ENCODE measurements around the gene UNC13A. TPM values are rescaled to one million over a fixed set of nuclear protein-coding genes. Genes with fewer than 3 reads are reported as not detected.
"Not testable (repeated sequence)": the region's sequence is repeated elsewhere in the genome, so short reads cannot be mapped to it uniquely, and the experiment has no call there.

The UNC13A gene
- total RNA-seq, 1 donor from 2014 or later, result 0.13 TPM

DNA sequence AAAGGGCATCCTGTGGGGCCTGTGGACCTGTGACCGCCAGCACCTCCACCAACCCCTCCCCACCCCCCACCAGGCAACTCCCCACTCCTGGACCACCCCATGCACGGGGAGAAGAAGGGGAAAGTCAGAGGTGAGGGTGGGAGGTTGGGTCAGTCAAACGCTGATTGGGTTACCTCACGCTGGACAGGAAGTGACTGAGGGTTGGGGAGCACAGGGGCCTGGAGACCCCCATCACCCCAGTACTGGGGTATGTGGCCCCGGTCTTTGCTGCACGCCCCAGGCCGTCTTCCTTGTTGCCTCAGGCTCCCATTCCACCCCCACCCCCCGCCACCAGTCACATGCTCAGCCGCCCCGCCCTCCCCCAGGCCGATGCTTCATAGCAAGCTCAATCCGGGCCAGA lies 73.7 kb downstream of the UNC13A start:
- intact Hi-C loops (cut with DNase I), result no loop called here
- ATAC-seq (no peak), DNase-seq (ENCODE audit: low spot score) (no peak)

DNA sequence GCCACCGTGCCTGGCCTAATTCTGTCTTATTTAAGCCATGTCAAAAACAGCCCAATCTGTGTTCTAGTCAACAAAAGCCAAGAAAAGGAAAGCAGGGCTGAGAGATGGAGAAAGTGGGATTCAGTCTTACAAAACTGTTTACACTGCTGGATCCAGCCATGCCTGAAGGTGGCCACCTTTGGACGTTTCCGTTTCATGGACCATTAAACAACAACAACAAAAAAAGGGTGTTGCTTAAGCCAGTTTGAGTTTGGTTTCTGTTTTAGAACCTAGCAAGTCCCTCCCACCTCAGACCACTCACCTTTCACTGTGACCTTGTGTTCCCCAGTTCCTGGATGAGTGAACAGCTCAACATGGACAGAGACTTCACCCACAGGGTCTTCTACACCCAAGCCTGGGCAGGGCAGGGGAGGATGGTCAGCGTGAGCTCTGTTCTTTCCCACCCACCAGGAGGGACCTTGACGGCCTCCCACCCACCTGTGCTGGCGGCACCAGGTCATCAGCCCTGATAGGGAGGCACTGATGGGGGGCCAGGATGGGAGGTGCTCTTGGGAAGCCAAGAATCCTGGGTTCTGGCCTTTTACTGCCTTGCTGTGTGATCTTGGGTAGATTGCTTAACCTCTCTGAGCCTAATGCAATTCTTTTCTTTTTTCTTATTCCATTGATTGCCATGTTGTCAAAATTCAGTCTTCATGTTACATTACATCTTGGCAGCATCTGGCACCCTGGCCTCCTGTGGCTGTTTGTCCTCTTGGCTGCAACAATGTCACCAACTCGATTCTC lies 76.5 kb downstream of the UNC13A start:
- no peak for DNase-seq (ENCODE audit: low spot score)
- no peak for ATAC-seq
- intact Hi-C loops (cut with DNase I), result no loop called here

- ATAC-seq, result no peak
- intact Hi-C loops (cut with DNase I), result no loop called here
These were observed 77.8 kb downstream of the UNC13A start for GRCh38 chr19:17610384-17610783.

DNA sequence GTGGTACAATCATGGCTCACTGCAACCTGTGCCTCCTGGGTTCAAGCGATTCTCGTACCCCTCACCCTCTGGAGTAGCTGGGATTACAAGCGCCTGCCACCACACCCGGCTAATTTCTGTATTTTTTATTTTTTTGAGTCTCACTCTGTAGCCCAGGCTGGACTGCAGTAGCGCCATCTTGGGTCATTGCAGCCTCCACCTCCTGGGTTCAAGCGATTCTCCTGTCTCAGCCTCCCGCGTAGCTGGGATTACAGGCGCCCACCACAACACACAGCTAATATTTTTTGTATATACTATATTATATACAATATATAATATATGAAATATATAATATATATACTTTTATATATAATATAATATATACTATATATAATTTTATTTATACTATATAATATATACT lies 80.2 kb downstream of the UNC13A start:
- ATAC-seq (no peak), DNase-seq (ENCODE audit: low spot score) (no peak)
- intact Hi-C loops (cut with DNase I), result no loop called here

More at GRCh38 chr19:17610384-17610783, 77.8 kb downstream of the UNC13A start:
- DNase-seq (ENCODE audit: low spot score), result no peak

- intact Hi-C loops (cut with DNase I), result no loop called here
- ATAC-seq (no peak), DNase-seq (ENCODE audit: low spot score) (no peak)
These were observed 81.5 kb downstream of the UNC13A start for GRCh38 chr19:17606590-17607185.

- intact Hi-C loops (cut with DNase I), result no loop called here
- ATAC-seq (peak; percentile 82), DNase-seq (ENCODE audit: low spot score) (peak; percentile 88)
These were observed 82.2 kb downstream of the UNC13A start for GRCh38 chr19:17605761-17606589.

DNA sequence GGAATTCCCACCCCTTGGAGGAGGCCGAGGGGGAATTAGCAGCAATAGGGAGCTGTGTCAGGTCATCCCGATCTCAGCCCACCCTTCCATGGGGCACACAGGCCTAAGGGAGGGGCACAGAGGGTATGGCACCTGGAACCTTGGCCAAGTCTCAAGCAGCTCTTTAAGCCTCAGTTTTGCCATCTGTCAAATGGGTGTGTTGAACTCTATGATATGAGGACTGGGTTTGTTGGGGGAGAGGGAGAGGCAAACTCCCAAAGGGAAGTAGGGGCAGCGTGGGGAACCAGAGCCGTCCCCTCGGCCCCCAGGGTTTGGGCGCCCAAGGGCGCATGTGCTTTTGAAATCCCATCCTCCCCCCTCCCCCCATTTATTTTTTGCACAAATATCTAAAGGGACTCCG lies 83.0 kb downstream of the UNC13A start:
- intact Hi-C loops (cut with DNase I), result no loop called here
- ATAC-seq (no peak), DNase-seq (ENCODE audit: low spot score) (no peak)

- DNase-seq (ENCODE audit: low spot score) (no peak), ATAC-seq (no peak)
These were observed 83.7 kb downstream of the UNC13A start for GRCh38 chr19:17604372-17605025.

GRCh38 chr19:17602872-17603510 lies 85.2 kb downstream of the UNC13A start:
- DNase-seq (ENCODE audit: low spot score) (no peak), ATAC-seq (no peak)
- intact Hi-C loops (cut with DNase I), result no loop called here

More at GRCh38 chr19:17604372-17605025, 83.7 kb downstream of the UNC13A start:
- intact Hi-C loops (cut with DNase I), result no loop called here

DNA sequence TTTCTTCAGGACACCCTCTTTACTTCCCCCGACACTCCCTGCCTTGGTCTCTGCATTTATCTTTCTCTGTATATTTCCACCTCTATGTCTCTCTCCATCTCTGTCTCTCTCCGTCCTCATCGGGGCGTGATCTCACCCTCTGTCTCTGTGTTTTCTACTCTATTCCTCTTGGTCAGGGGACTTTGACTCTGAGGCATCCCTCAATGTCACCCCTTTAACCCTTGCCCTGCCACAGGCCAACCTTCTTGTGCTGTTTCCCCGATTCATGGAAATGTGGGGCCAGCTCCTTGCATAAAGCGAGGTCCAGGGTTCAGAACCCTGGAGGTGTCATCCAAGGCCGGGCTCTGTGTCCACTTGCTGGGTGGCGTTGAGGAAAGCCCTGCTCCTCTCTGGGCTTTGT lies 85.9 kb downstream of the UNC13A start:
- intact Hi-C loops (cut with DNase I), result no loop called here
- DNase-seq (ENCODE audit: low spot score) (no peak), ATAC-seq (no peak)

DNA sequence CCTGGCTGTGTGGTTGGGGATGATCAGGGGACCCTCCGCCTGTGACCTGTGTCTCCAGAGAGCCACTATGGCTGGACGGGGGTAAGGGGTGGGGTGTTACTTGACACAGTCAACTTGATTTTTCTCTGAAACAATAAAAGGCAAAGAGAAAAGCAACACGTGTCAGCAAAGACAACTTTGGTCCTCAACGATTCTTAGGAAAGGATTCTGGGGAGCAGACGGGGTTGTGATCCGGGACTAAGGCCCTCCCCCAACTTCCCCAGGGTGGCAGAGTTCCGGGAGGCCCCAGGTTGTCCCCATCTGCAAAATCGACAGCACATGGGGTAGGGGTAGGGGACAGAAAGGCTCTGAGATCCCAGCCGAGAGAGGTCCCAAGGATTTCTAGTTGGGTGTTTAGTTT lies 86.5 kb downstream of the UNC13A start:
- ATAC-seq (no peak), DNase-seq (ENCODE audit: low spot score) (no peak)
- intact Hi-C loops (cut with DNase I), result no loop called here

DNA sequence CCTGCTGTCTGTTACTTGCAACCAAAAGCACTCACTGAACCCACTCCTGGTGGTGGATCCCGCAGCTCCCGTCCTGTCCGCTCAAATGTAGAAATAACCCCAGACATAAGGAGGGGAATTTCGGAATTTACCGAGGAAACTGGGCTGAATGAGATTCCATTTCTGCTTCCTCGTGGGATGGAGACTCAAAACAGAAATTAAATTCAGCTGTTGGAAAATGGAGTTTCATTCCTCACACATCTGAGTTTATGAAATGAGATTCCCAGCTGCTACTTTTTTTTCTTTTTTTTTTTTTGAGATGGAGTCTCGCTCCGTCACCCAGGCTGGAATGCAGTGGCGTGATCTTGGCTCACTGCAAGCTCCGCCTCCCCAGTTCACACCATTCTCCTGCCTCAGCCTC lies 88.4 kb downstream of the UNC13A start:
- no peak for DNase-seq (ENCODE audit: low spot score)
- no peak for ATAC-seq
- intact Hi-C loops (cut with DNase I), result no loop called here

DNA sequence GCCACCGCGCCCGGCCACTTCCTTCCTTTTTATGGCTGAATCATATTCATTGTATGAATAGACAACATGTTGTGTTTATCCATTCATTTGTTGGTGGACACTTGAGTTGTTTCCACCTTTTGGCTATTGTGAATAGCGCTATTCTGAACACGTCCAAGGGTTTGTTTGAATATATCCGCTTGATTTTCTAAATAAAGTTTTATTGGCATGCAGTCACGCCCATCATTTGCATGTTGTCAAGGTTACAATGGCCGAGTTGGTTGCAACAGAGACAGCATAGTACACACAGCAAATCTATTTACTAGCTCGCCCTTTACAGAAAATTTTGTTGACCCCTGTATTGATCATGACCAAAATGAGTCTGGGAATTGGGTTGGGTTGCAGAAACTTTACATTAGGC lies 89.2 kb downstream of the UNC13A start:
- DNase-seq (ENCODE audit: low spot score), result no peak
- intact Hi-C loops (cut with DNase I), result no loop called here
- ATAC-seq, result no peak

GRCh38 chr19:17598063-17598462 lies 90.1 kb downstream of the UNC13A start:
- DNase-seq (ENCODE audit: low spot score); intact Hi-C loops (cut with DNase I); ATAC-seq: not testable (repeated sequence)

GRCh38 chr19:17594296-17594695 lies 93.9 kb downstream of the UNC13A start:
- intact Hi-C loops (cut with DNase I); ATAC-seq; DNase-seq (ENCODE audit: low spot score): not testable (repeated sequence)

- no peak for DNase-seq (ENCODE audit: low spot score)
- intact Hi-C loops (cut with DNase I), result no loop called here
- no peak for ATAC-seq
These were observed 97.3 kb downstream of the UNC13A start for GRCh38 chr19:17590866-17591265.

- ATAC-seq; DNase-seq (ENCODE audit: low spot score); intact Hi-C loops (cut with DNase I): not testable (repeated sequence)
These were observed 102.8 kb downstream of the UNC13A start for GRCh38 chr19:17585395-17585794.

DNA sequence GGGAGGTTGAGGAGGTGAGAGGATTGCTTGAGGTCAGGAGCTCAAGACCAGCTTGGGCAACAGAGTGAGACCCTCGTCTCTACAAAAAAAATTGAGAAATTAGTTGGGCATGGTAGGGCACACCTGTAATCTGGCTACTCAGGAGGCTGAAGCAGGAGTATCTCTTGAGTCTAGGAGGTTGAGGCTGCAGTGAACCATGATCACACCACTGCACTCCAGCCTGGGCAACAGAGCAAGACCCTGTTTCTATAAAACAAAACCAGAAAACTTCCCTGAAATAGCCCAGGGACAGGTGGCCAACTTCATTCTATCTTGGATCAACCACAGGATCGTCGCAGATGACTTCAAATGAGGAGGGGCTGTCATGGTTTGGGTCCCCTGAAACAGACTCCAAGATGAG lies 104.0 kb downstream of the UNC13A start:
- ATAC-seq, result no peak
- intact Hi-C loops (cut with DNase I), result no loop called here

DNA sequence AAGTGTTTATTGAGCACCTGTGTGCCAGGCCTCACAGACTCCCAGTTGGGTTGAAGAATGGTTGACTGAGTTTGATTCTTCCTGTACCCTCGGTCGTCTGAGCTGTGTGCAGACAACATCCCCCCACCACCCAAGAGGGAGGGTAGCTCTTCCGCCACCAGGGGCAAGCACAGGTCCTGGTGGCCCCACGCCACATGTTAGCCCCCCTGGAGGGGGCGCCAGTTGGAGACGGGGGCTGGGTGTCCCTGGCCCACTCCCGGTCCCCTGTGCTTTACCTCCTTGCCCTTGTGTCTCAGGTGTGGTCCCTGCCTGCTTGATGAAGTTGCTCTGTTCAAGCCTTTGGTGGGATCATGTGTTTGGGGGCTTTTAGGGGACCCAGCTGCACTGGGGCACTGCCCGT lies 105.5 kb downstream of the UNC13A start:
- ATAC-seq, result no peak
- intact Hi-C loops (cut with DNase I), result no loop called here
- DNase-seq (ENCODE audit: low spot score), result no peak

More for the DNA sequence above, 104.0 kb downstream of the UNC13A start:
- DNase-seq (ENCODE audit: low spot score), result no peak

All from sciatic nerve (tissue), 2 donors.